Endothelial cell of umbilical vein (primary cell): ENCODE data around the gene CHRNA5.

Experiments used
- EZH2 ChIP-seq: IDR thresholded peaks from 2 replicates; pipeline ENCODE4 v1.6.1; 2012; ENCODE audit warnings: borderline replicate concordance, low read depth, mild to moderate bottlenecking, moderate library complexity, low read length, inconsistent platforms; ENCODE audit not compliant: severe bottlenecking
- FOS ChIP-seq: IDR thresholded peaks from 2 replicates; pipeline ENCODE4 v1.6.1; 2011; ENCODE audit warnings: mild to moderate bottlenecking, low read length, moderate library complexity, borderline replicate concordance; ENCODE audit not compliant: insufficient read depth
- JUN ChIP-seq: IDR thresholded peaks from 2 replicates; pipeline ENCODE4 v1.6.1; 2011; ENCODE audit warnings: borderline replicate concordance, low read depth; ENCODE audit not compliant: insufficient read length, insufficient read depth
- POLR2A ChIP-seq: IDR thresholded peaks from 2 replicates; pipeline ENCODE4 v1.6.1; 2012; ENCODE audit warnings: low read depth, mild to moderate bottlenecking, control low read depth, low read length
- POLR2AphosphoS5 ChIP-seq: IDR thresholded peaks from 2 replicates; pipeline ENCODE4 v1.6.1; 2012; ENCODE audit warnings: low read depth, mild to moderate bottlenecking, control low read depth, low read length, moderate library complexity; ENCODE audit not compliant: insufficient read depth
- TF ChIP-seq, protein P1 (sequence below), 2 donors: IDR thresholded peaks; 1 replicate in 1 of 2; 2 replicates in 1 of 2; pipeline ENCODE4 v1.5.1; 2011; ENCODE audit warnings: low read length in 2 of 2, mild to moderate bottlenecking in 2 of 2, moderate library complexity in 2 of 2, control low read depth in 1 of 2, inconsistent platforms in 1 of 2, low read depth in 1 of 2; ENCODE audit not compliant: insufficient read depth in 1 of 2; ENCODE audit errors: extremely low read depth in 1 of 2
- TF ChIP-seq, protein P2 (sequence below): IDR thresholded peaks from 2 replicates; pipeline ENCODE4 v1.6.1; 2011; ENCODE audit not compliant: insufficient read depth, insufficient read length

GRCh38 chr15:78597583-78597982 lies 32.3 kb downstream of the CHRNA5 start:
- TF ChIP-seq POLR2A (no peak), EZH2 (no peak), JUN (no peak), POLR2AphosphoS5 (no peak), FOS (no peak)
- TF ChIP-seq, protein P1, sequence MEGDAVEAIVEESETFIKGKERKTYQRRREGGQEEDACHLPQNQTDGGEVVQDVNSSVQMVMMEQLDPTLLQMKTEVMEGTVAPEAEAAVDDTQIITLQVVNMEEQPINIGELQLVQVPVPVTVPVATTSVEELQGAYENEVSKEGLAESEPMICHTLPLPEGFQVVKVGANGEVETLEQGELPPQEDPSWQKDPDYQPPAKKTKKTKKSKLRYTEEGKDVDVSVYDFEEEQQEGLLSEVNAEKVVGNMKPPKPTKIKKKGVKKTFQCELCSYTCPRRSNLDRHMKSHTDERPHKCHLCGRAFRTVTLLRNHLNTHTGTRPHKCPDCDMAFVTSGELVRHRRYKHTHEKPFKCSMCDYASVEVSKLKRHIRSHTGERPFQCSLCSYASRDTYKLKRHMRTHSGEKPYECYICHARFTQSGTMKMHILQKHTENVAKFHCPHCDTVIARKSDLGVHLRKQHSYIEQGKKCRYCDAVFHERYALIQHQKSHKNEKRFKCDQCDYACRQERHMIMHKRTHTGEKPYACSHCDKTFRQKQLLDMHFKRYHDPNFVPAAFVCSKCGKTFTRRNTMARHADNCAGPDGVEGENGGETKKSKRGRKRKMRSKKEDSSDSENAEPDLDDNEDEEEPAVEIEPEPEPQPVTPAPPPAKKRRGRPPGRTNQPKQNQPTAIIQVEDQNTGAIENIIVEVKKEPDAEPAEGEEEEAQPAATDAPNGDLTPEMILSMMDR (IDR thresholded peaks at IDR 0.05; ENCODE audit: extremely low read depth in 1 of 2, insufficient read depth in 1 of 2, low read depth in 1 of 2, low read length in 2 of 2), result no peak
- TF ChIP-seq, protein P2, sequence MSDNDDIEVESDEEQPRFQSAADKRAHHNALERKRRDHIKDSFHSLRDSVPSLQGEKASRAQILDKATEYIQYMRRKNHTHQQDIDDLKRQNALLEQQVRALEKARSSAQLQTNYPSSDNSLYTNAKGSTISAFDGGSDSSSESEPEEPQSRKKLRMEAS, result no peak
